Smooth muscle cell of the brain vasculature (primary cell): ENCODE results near the gene SLC47A2.
"Not testable (repeated sequence)": the region's sequence is repeated elsewhere in the genome, so short reads cannot be mapped to it uniquely, and the experiment has no call there.

ENCODE experiments used
- DNase-seq: peaks from one replicate; pipeline ENCODE4 v3.0.0-alpha.2; 2012; ENCODE audit warnings: low read depth, low spot score

The SLC47A2 gene

GRCh38 chr17:19706791-19707727 lies 9.3 kb downstream of the SLC47A2 start:
- no peak for DNase-seq

DNA sequence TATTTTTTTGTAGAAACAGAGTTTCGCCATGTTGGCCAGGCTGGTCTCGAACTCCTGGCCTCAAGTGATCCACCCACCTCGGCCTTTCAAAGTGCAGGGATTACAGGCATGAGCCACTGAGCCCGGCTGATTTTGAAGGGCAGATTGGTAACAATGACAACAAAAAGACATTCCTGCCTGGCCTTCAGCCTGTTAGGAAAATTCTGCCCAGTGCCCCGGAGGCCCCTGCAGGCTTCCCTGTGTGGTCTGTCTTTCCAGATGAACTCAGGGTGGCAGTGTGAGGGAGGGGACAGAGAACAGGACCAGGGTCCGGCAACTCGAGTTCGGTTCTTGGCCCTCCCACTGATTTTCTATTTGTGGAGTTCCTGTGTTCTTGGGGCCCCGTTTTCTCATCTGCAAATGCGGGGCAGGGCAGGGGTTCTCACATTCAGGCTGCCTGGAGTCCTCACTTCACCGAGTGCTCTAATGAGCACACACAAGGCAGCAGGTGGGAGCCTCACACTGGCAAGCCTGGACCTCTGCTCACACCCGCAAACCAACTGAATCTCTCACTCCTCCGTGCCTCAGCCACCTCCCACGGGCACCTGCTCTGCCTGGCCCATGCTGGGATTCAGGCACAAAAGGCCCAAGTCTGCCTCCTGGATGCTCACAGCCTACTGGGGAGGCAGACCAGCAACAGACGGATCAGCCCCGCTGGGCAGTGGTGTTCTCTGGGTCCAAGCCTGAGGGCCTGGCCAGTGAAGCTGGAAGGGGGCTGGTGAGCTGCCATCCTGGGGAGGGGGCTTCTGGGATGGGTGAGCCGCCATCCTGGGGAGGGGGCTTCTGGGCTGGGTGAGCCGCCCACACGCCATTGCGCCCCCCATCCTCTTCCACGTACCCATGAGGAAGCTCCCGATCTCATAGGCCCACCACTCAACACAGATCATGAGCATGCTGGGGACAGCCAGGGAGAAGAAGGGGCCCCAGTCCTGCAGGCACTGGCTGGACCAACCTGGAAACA lies 10.3 kb downstream of the SLC47A2 start:
- no peak for DNase-seq

DNA sequence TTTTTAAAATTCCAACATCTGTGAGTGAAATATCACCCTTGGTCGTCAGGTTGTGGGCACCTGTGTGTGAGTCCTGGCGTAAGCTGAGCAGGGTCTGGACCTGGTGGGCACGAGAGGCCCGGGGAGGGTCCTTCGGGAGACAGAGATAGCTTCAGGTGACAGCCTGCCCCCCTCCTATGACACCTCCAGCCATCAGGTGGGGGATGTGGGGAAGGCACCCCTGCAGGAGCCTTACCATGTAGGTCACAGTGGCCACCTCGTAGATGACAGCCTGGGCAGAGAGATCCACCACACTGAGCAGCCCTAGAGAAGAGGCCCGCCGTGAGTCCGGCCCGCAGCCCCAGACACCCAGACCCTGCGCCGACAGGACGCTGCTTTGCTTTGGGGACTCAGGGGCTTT lies 11.2 kb downstream of the SLC47A2 start:
- no peak for DNase-seq

DNA sequence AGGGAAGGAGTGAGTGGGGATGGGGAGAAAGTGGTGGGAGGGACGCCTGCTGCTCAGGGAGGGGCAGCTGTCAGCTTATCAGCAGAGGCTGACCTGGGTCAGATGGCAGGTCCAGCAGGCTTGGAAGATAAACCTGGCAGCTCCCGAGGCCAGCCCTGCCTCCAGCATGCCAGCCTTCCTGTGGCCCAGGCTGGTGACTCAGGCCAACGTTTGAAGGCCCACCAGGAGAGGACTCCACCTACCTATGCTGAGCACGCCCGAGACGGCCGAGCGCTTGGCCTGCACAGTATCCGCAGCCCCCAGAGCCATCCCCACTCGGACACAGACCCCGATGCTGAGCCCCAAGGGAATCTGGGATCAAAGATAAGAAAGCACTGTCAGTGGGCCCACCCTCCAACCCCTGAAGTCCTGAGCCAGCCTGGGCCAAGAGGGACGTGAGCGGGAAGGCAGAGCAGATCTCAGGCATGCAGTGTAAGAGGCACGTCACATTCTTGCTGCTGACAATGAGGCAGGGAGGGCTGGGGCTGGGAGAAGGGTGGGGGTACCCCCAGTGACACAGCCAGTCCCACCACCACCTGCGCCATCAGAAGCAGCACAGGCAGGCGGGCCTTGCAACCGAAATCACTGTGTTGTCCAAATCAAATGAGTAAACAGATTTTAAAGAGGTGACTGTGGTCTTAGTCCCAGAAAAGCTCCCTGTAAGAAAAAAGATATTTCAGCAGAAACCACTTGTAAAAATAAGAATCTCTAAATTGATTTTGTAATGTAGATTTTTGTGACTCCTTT lies 12.4 kb downstream of the SLC47A2 start:
- DNase-seq: no peak

- no peak for DNase-seq
These were observed 13.1 kb downstream of the SLC47A2 start for GRCh38 chr17:19703106-19703827.

- DNase-seq: no peak
These were observed 14.2 kb downstream of the SLC47A2 start for GRCh38 chr17:19702217-19702641.

DNA sequence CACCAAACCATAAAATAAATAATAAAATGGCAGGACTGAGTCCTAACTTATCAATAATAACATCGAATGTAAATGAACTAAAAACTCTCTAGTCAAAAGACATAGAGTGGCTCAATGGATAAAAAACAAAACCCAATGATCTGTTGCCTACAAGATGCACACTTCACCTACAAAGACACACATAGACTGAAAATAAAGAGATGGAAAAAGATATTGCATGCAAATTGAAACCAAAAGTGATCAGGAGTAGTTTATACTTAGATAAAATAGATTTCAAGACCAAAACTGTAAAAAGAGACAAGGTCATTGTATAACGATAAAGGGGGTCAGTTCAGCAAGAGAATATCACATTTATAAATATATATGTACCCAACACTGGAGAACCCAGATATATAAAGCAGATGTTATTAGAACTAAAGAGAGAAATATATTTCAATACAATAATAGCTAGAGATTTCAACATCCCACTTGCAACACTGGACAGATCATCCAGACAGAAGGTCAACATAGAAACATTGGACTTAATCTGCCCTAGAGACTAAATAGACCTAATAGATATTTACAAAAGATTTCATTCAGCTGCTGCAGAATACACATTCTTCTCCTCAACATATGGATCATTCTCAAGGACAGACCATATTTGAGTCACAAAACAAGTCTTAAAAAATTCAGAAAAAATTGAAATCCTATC lies 29.8 kb downstream of the SLC47A2 start:
- no peak for DNase-seq

DNA sequence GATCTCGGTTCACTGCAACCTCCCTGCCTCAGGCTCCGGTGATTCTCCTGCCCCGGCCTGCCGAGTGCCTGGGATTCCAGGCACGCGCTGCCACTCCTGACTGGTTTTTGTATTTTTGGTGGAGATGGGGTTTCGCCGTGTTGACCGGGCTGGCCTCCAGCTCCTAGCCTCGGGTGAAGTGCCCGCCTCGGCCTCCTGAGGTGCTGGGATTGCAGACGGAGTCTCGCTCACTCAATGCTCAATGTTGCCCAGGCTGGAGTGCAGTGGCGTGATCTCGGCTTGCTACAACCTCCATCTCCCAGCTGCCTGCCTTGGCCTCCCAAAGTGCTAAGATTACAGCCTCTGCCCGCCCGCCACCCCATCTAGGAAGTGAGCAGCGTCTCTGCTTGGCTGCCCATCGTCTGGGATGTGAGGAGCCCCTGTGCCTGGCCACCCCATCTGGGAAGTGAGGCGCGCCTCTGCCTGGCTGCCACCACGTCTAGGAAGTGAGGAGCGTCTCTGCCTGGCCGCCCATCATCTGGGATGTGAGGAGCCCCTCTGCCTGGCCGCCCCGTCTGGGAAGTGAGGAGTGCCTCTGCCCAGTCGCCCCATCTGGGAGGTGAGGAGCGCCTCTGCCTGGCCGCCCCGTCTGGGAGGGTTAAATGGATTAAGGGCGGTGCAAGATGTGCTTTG lies 31.3 kb downstream of the SLC47A2 start:
- not testable (repeated sequence) for DNase-seq

GRCh38 chr17:19683117-19683516 lies 33.3 kb downstream of the SLC47A2 start:
- no peak for DNase-seq

- DNase-seq: no peak
These were observed 37.6 kb downstream of the SLC47A2 start for GRCh38 chr17:19678581-19679453.

- no peak for DNase-seq
These were observed 38.5 kb downstream of the SLC47A2 start for GRCh38 chr17:19677736-19678379.

GRCh38 chr17:19676896-19677295 lies 39.5 kb downstream of the SLC47A2 start:
- DNase-seq: no peak

- DNase-seq: no peak
These were observed 42.8 kb downstream of the SLC47A2 start for GRCh38 chr17:19673623-19674022.

- no peak for DNase-seq
These were observed 44.2 kb downstream of the SLC47A2 start for GRCh38 chr17:19672009-19672750.

GRCh38 chr17:19671433-19671832 lies 45.0 kb downstream of the SLC47A2 start:
- DNase-seq: no peak

DNA sequence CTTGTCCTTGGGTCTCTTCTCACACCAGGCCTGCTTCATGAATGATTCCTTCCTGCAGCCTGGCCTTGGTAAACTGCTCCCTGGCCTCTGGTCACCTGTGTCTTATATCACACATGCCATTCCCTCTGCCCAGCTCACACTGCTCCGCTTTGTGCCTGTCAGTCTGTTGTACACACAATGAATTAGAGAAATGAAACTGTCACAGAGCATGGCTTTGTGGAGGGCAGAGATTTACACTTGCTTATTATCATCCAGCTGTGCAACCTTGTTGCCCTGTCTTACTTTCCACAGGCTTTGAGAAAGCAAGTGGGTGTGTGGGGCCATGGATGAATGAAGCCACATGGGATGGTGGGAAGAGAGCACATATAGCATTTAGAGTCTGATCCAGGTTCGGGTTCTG lies 45.5 kb downstream of the SLC47A2 start:
- no peak for DNase-seq

DNA sequence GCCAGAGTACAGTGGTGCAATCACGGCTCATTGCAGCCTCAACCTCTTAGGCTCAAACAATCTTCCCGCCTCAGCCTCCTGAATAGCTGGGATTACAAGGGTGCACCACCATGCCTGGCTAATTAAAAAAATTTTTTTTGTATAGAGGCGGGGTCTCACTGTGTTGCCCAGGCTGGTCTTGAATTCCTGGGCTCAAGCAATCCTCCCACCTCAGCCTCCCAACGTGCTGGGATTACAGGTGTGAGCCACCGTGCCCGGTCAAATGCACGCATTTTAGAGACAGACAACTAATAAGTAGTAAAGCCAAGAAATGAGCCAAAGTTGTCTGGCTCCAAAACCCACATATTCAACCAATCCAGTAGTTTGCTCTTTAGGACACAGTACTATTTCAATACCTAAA lies 46.7 kb downstream of the SLC47A2 start:
- DNase-seq: not testable (repeated sequence)
